ENCODE measurements around the gene MAML2.

MAML2 gene

GRCh38 chr11:96114178-96115064, 228.6 kb downstream of the MAML2 start:
- no peak for DNase-seq

- DNase-seq, result no peak
Measured at GRCh38 chr11:96113193-96113681, 229.8 kb downstream of the MAML2 start.

- peak; percentile 43 for DNase-seq
Measured at GRCh38 chr11:96112192-96113128, 230.5 kb downstream of the MAML2 start.

GRCh38 chr11:96111308-96111707, 231.7 kb downstream of the MAML2 start:
- DNase-seq, result no peak

- DNase-seq, result no peak
Measured at GRCh38 chr11:96110302-96110701, 232.7 kb downstream of the MAML2 start.

GRCh38 chr11:96109331-96110030, 233.5 kb downstream of the MAML2 start:
- DNase-seq, result no peak

GRCh38 chr11:96107143-96107824, 235.7 kb downstream of the MAML2 start:
- no peak for DNase-seq

GRCh38 chr11:96106645-96107044, 236.3 kb downstream of the MAML2 start:
- no peak for DNase-seq

- DNase-seq, result no peak
Measured at GRCh38 chr11:96105944-96106343, 237.1 kb downstream of the MAML2 start.

- no peak for DNase-seq
Measured at GRCh38 chr11:96105197-96105895, 237.6 kb downstream of the MAML2 start.

- DNase-seq, result no peak
Measured at GRCh38 chr11:96104496-96104895, 238.5 kb downstream of the MAML2 start.

- no peak for DNase-seq
Measured at GRCh38 chr11:96103721-96104120, 239.3 kb downstream of the MAML2 start.

GRCh38 chr11:96103102-96103501, 239.9 kb downstream of the MAML2 start:
- DNase-seq, result no peak

GRCh38 chr11:96102664-96103078, 240.3 kb downstream of the MAML2 start:
- no peak for DNase-seq

- DNase-seq, result no peak
Measured at GRCh38 chr11:96101146-96101545, 241.8 kb downstream of the MAML2 start.

GRCh38 chr11:96098511-96099241, 244.3 kb downstream of the MAML2 start:
- no peak for DNase-seq

- DNase-seq, result no peak
Measured at GRCh38 chr11:96097844-96098421, 245.1 kb downstream of the MAML2 start.

GRCh38 chr11:96096360-96096759, 246.6 kb downstream of the MAML2 start:
- DNase-seq, result no peak

- DNase-seq, result no peak
Measured at GRCh38 chr11:96095884-96096303, 247.1 kb downstream of the MAML2 start.

- DNase-seq, result no peak
Measured at GRCh38 chr11:96094156-96094555, 248.8 kb downstream of the MAML2 start.
